ENCODE measurements around the gene IKZF5.

DNA sequence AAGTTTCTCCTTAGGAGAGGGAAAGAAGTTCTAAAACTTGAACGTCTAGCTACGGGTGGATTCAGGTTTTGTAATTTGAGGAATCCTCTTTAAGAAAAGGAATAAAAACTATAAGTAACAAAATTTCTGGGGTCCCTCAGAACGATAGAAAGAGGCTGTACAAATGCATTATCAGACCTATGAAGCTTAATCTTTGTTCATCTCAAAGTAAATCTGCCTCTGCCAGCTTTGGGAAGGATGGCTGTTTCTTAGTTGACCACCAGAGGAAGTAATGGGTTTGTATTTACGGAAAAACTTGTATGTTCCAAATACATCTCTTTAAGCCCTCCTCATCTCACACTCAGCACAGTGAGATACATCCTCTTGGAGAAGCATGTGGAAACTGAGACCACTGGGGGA, 27.5 kb downstream of the IKZF5 start:
- TF ChIP-seq, protein P1, sequence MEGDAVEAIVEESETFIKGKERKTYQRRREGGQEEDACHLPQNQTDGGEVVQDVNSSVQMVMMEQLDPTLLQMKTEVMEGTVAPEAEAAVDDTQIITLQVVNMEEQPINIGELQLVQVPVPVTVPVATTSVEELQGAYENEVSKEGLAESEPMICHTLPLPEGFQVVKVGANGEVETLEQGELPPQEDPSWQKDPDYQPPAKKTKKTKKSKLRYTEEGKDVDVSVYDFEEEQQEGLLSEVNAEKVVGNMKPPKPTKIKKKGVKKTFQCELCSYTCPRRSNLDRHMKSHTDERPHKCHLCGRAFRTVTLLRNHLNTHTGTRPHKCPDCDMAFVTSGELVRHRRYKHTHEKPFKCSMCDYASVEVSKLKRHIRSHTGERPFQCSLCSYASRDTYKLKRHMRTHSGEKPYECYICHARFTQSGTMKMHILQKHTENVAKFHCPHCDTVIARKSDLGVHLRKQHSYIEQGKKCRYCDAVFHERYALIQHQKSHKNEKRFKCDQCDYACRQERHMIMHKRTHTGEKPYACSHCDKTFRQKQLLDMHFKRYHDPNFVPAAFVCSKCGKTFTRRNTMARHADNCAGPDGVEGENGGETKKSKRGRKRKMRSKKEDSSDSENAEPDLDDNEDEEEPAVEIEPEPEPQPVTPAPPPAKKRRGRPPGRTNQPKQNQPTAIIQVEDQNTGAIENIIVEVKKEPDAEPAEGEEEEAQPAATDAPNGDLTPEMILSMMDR (IDR thresholded peaks at IDR 0.05): peak in 1 of 4 experiments; percentile 37
- TF ChIP-seq POLR2A (IDR thresholded peaks at IDR 0.05) (no peak), POLR2AphosphoS5 (IDR thresholded peaks at IDR 0.05) (no peak), EP300 (IDR thresholded peaks at IDR 0.05) (no peak)
